Measurements from ENCODE around the gene STAM.
"Not testable (repeated sequence)": the region's sequence is repeated elsewhere in the genome, so short reads cannot be mapped to it uniquely, and the experiment has no call there.

STAM gene

GRCh38 chr10:17622061-17622460, 21.9 kb upstream of the STAM start:
- no peak overlapping the region for H3K9ac ChIP-seq (ENCODE audit: low read depth, low read length)
- no peak overlapping the region for H3K4me3 ChIP-seq (ENCODE audit: low read length)
- no peaks in the 10 kb centered on the region for H3K4me1 ChIP-seq (ENCODE audit: insufficient read depth, low read length)
- no peaks in the 10 kb centered on the region for H3K36me3 ChIP-seq (ENCODE audit: insufficient read depth, low read depth, low read length)
- H3K9me3 ChIP-seq (ENCODE audit: insufficient read depth, low read depth, low read length), result no peaks in the 10 kb centered on the region
- peaks cover 6% of the 10 kb centered on the region for H3K27me3 ChIP-seq (ENCODE audit: insufficient read depth, low read length)
- H3K27ac ChIP-seq (ENCODE audit: low read length), result no peak overlapping the region

DNA sequence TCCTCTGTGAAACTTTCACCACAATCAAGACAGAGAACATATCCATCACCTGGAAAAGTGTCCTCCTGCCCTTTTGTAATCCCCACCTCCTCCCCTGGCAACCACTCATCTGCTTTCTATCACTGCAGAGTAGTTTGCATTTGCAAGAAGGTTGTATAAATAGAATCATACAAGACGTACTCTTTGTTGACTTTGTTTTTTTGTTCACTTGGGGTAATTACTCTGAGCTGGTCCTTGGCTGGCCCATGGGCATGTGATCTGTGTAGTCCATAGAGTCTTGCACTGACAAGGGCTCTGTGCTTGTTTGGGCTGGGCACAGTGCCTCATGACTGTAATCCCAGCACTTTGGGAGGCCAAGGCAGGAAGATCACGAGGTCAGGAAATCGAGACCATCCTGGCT, 19.0 kb upstream of the STAM start:
- Histone ChIP-seq H3K4me3 (ENCODE audit: low read length) (no peak overlapping the region), H3K27ac (ENCODE audit: low read length) (no peak overlapping the region), H3K9ac (ENCODE audit: low read depth, low read length) (no peak overlapping the region), H3K27me3 (ENCODE audit: insufficient read depth, low read length) (no peaks in the 10 kb centered on the region), H3K4me1 (ENCODE audit: insufficient read depth, low read length) (no peaks in the 10 kb centered on the region), H3K36me3 (ENCODE audit: insufficient read depth, low read depth, low read length) (no peaks in the 10 kb centered on the region), H3K9me3 (ENCODE audit: insufficient read depth, low read depth, low read length) (no peaks in the 10 kb centered on the region)

DNA sequence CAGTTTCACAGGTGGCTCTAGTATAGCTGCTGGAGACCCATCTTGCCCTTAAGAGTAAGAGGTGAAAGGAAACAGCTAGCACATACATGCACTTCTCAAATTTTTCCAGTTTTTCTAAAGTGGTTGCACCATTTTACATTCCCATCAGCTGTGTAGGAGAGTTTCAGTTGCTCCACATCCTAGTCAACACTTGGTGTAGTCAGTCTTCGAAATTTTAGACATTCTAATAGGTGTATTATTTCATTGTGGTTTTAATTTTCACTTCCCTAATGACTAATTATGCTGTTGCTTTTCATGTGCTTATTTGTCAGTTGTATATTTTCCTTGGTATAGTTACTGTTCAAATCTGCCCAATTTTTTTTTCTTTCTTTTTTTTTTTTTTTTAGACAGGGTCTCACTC, 17.3 kb upstream of the STAM start:
- Histone ChIP-seq H3K4me1 (ENCODE audit: insufficient read depth, low read length) (no peaks in the 10 kb centered on the region), H3K9me3 (ENCODE audit: insufficient read depth, low read depth, low read length) (no peaks in the 10 kb centered on the region), H3K36me3 (ENCODE audit: insufficient read depth, low read depth, low read length) (no peaks in the 10 kb centered on the region), H3K27ac (ENCODE audit: low read length) (no peak overlapping the region), H3K4me3 (ENCODE audit: low read length) (no peak overlapping the region), H3K9ac (ENCODE audit: low read depth, low read length) (no peak overlapping the region), H3K27me3 (ENCODE audit: insufficient read depth, low read length) (no peaks in the 10 kb centered on the region)

- H3K9ac ChIP-seq (ENCODE audit: low read depth, low read length); H3K27me3 ChIP-seq (ENCODE audit: insufficient read depth, low read length); H3K4me1 ChIP-seq (ENCODE audit: insufficient read depth, low read length); H3K4me3 ChIP-seq (ENCODE audit: low read length); H3K9me3 ChIP-seq (ENCODE audit: insufficient read depth, low read depth, low read length); H3K27ac ChIP-seq (ENCODE audit: low read length); H3K36me3 ChIP-seq (ENCODE audit: insufficient read depth, low read depth, low read length): not testable (repeated sequence)
Observed at GRCh38 chr10:17632590-17632989, 11.4 kb upstream of the STAM start.

- no peaks in the 10 kb centered on the region for H3K27me3 ChIP-seq (ENCODE audit: insufficient read depth, low read length)
- no peak overlapping the region for H3K4me3 ChIP-seq (ENCODE audit: low read length)
- no peaks in the 10 kb centered on the region for H3K4me1 ChIP-seq (ENCODE audit: insufficient read depth, low read length)
- no peak overlapping the region for H3K9ac ChIP-seq (ENCODE audit: low read depth, low read length)
- no peaks in the 10 kb centered on the region for H3K9me3 ChIP-seq (ENCODE audit: insufficient read depth, low read depth, low read length)
- H3K27ac ChIP-seq (ENCODE audit: low read length), result no peak overlapping the region
- H3K36me3 ChIP-seq (ENCODE audit: insufficient read depth, low read depth, low read length), result no peaks in the 10 kb centered on the region
Observed at GRCh38 chr10:17633353-17633752, 10.6 kb upstream of the STAM start.

GRCh38 chr10:17637869-17638268, 6.1 kb upstream of the STAM start:
- Histone ChIP-seq H3K27ac (ENCODE audit: low read length) (no peak overlapping the region), H3K4me3 (ENCODE audit: low read length) (no peak overlapping the region), H3K36me3 (ENCODE audit: insufficient read depth, low read depth, low read length) (no peaks in the 10 kb centered on the region), H3K27me3 (ENCODE audit: insufficient read depth, low read length) (no peaks in the 10 kb centered on the region), H3K9ac (ENCODE audit: low read depth, low read length) (no peak overlapping the region), H3K9me3 (ENCODE audit: insufficient read depth, low read depth, low read length) (no peaks in the 10 kb centered on the region), H3K4me1 (ENCODE audit: insufficient read depth, low read length) (no peaks in the 10 kb centered on the region)

DNA sequence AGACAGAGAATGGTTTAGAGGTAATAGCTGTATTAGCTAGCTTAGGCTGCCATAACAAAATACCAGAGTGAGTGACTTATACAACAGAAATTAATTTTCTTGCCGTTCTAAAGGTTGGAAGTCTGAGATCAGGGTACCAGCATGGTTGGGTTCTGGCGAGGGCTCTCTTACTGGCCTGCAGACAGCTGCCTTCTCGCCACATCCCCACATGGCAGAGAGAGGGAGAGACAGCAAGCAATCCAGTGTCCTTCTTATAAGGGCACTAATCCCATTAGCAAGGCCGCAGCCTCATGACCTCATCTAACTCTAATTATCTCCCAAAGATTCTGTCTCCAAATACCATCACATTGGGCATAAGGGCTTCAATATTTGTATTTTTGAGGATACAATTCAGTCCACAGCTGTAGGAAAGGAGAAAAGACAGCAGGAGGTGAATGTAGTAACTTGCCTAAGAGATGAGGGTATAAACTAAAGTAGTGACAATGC, 3.6 kb upstream of the STAM start:
- no peaks in the 10 kb centered on the region for H3K27me3 ChIP-seq (ENCODE audit: insufficient read depth, low read length)
- no peak overlapping the region for H3K27ac ChIP-seq (ENCODE audit: low read length)
- no peaks in the 10 kb centered on the region for H3K9me3 ChIP-seq (ENCODE audit: insufficient read depth, low read depth, low read length)
- H3K4me3 ChIP-seq (ENCODE audit: low read length), result no peak overlapping the region
- H3K9ac ChIP-seq (ENCODE audit: low read depth, low read length), result no peak overlapping the region
- H3K36me3 ChIP-seq (ENCODE audit: insufficient read depth, low read depth, low read length), result no peaks in the 10 kb centered on the region
- H3K4me1 ChIP-seq (ENCODE audit: insufficient read depth, low read length), result no peaks in the 10 kb centered on the region

DNA sequence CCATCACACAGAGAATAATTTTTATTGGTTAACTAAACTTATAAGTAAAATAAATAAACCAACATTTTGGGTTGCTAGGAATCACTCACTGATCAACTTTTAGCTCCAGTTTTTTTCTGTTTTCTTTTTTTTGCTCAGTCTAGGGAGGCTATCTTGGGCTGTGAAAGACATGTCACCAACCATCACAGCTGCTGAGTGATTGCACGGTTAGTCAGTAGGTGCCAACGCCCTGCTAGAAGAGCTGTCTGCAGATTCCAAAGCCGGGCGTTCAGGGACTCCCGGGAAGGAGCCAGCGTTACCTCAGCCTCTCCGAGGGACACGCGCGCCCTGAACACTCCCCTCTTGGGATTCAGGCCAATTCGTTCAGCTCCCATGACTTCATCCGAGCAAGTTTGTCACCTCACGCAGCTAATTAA, 604 bp upstream of the STAM start:
- Histone ChIP-seq H3K4me1 (ENCODE audit: insufficient read depth, low read length) (no peaks in the 10 kb centered on the region), H3K4me3 (ENCODE audit: low read length) (peak overlapping the region; percentile 81), H3K36me3 (ENCODE audit: insufficient read depth, low read depth, low read length) (peaks cover 4% of the 10 kb centered on the region; the same call in 1 of the 2 replicates), H3K9ac (ENCODE audit: low read depth, low read length) (peak overlapping the region; percentile 94), H3K27ac (ENCODE audit: low read length) (peak overlapping the region; percentile 96), H3K27me3 (ENCODE audit: insufficient read depth, low read length) (no peaks in the 10 kb centered on the region), H3K9me3 (ENCODE audit: insufficient read depth, low read depth, low read length) (no peaks in the 10 kb centered on the region)

DNA sequence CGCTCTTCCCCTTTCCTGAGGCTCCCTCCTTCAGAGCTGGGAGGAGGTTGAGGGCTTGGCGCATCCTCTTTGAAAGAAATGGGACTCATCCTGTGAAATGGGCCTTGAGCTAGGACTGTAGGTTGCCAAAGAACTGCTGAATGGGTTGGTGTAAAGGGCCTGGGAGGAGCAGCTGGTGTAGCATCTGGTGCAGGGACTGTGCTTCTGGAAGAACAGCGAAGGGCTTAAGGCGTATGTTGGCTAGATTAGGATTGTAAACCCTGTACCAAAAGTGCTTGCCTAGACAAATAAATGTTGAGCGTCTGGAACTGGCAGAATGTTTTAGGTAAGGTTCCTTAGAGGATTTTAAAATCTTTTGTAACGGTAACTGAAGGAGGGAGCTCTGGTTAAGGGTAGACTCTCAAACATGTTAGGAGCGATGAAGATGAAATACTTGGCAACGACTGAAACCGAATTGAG, 563 bp downstream of the STAM start:
- H3K27me3 ChIP-seq (ENCODE audit: insufficient read depth, low read length), result no peaks in the 10 kb centered on the region
- peak overlapping the region; percentile 81 for H3K4me3 ChIP-seq (ENCODE audit: low read length)
- H3K36me3 ChIP-seq (ENCODE audit: insufficient read depth, low read depth, low read length), result peaks cover 4% of the 10 kb centered on the region; the same call in 1 of the 2 replicates
- peak overlapping the region; percentile 94 for H3K9ac ChIP-seq (ENCODE audit: low read depth, low read length)
- H3K27ac ChIP-seq (ENCODE audit: low read length), result peak overlapping the region; percentile 96
- no peaks in the 10 kb centered on the region for H3K4me1 ChIP-seq (ENCODE audit: insufficient read depth, low read length)
- no peaks in the 10 kb centered on the region for H3K9me3 ChIP-seq (ENCODE audit: insufficient read depth, low read depth, low read length)

DNA sequence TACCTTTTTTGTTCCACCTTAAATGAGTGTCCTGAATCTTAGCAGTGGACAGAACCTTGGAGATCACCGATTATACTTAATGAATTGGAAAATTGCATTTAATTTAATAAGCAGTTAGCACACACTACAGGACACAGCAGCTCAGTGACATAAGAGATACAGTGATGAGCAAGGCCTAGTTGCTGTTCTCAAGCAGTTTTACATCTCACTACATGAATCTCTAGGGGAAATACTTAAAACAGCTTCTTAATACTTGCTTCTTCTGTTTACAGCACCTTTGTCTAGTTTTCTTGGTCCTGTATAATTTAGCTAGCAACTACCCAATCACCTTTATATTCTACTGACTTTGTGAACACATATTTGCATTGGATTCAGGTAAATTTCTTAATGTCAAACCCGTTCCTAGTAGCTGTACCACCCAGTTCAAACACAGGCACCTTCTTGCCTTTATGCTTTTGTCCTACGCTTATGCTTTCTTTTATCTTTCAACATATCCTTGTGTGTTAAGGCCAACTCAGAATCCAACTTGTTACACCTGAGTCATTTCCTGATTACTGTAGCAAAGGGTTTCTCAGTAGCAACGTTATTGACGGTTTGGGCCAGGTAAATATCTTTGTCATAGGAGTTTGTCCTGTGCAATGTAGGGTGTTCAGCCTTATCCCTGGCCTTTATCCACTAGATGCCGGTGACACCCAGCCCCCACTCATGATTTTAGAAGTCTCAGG, 1.8 kb downstream of the STAM start:
- Histone ChIP-seq H3K9ac (ENCODE audit: low read depth, low read length) (peak overlapping the region; percentile 94; the same call in 1 of the 2 replicates), H3K4me1 (ENCODE audit: insufficient read depth, low read length) (peaks cover 4% of the 10 kb centered on the region; the same call in 1 of the 2 replicates), H3K36me3 (ENCODE audit: insufficient read depth, low read depth, low read length) (peaks cover 4% of the 10 kb centered on the region; the same call in 1 of the 2 replicates), H3K27me3 (ENCODE audit: insufficient read depth, low read length) (no peaks in the 10 kb centered on the region), H3K27ac (ENCODE audit: low read length) (no peak overlapping the region), H3K9me3 (ENCODE audit: insufficient read depth, low read depth, low read length) (no peaks in the 10 kb centered on the region), H3K4me3 (ENCODE audit: low read length) (peak overlapping the region; percentile 81; the same call in 1 of the 2 replicates)

DNA sequence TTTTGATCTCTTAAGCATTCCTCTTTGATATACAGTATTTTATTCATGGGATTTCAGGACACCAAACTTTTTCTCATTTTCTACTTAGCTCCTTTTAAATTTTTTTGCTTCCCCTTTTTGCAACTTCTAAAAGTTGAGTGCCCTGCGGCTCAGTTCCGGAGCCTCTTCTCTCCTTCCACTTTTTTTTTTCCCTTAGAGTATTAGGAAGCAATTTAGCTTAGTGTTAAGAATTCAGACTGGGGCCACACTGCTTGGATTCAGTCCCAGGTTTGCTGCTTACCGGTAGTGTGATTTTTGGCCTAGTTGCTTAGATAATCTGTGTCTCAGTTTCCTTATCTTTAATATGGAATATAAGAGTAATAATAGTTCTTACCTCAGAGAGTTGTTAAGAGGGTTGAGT, 3.4 kb downstream of the STAM start:
- Histone ChIP-seq H3K27me3 (ENCODE audit: insufficient read depth, low read length) (no peaks in the 10 kb centered on the region), H3K4me3 (ENCODE audit: low read length) (no peak overlapping the region), H3K27ac (ENCODE audit: low read length) (no peak overlapping the region), H3K9ac (ENCODE audit: low read depth, low read length) (no peak overlapping the region), H3K36me3 (ENCODE audit: insufficient read depth, low read depth, low read length) (peaks cover 4% of the 10 kb centered on the region; the same call in 1 of the 2 replicates), H3K9me3 (ENCODE audit: insufficient read depth, low read depth, low read length) (peaks cover under 1% of the 10 kb centered on the region; the same call in 1 of the 2 replicates), H3K4me1 (ENCODE audit: insufficient read depth, low read length) (peaks cover 17% of the 10 kb centered on the region; the same call in 1 of the 2 replicates)

All from iPS-20b (cell line).